BE2C (cell line): ENCODE measurements around the gene DPY19L3.
A peak's percentile ranks its signal among the peaks of the same experiment; 100 is the strongest.

Experiments used
- DNase-seq: peaks from one replicate; pipeline ENCODE4 v3.0.0-alpha.2; 2020
- H3K27me3 ChIP-seq: fragments of 250-450 bp; sonication (Bioruptor Pico); 2 replicates; pipeline ENCODE4 v1.5.1; 2020; ENCODE audit warnings: mild to moderate bottlenecking
- H3K36me3 ChIP-seq: fragments of 250-450 bp; sonication (Bioruptor Pico); 2 replicates; pipeline ENCODE4 v1.5.1; 2020; ENCODE audit warnings: mild to moderate bottlenecking
- H3K4me1 ChIP-seq: fragments of 250-450 bp; sonication (Bioruptor Pico); 2 replicates; pipeline ENCODE4 v1.5.1; 2020
- H3K4me3 ChIP-seq: 2 replicates; pipeline ENCODE4 v1.5.1; 2011; ENCODE audit warnings: low read depth, low read length
- H3K9me3 ChIP-seq: fragments of 250-450 bp; sonication (Bioruptor Pico); 2 replicates; pipeline ENCODE4 v1.5.1; 2020
- CTCF ChIP-seq: IDR thresholded peaks from 2 replicates; pipeline ENCODE4 v1.5.1; 2012; ENCODE audit warnings: mild to moderate bottlenecking, low read depth, low read length

Gene DPY19L3

GRCh38 chr19:32459204-32459865, 53.8 kb downstream of the DPY19L3 start:
- DNase-seq: no peak
- H3K4me3 ChIP-seq: no peak overlapping the region
- TF ChIP-seq CTCF: no peak
- H3K36me3 ChIP-seq: peaks cover 12% of the 10 kb centered on the region
- no peaks in the 10 kb centered on the region for H3K27me3 ChIP-seq
- H3K4me1 ChIP-seq: no peaks in the 10 kb centered on the region
- no peaks in the 10 kb centered on the region for H3K9me3 ChIP-seq

- no peak for TF ChIP-seq CTCF
- peaks cover 12% of the 10 kb centered on the region for H3K36me3 ChIP-seq
- no peaks in the 10 kb centered on the region for H3K9me3 ChIP-seq
- peaks cover 8% of the 10 kb centered on the region for H3K4me1 ChIP-seq
- no peaks in the 10 kb centered on the region for H3K27me3 ChIP-seq
- no peak for DNase-seq
- H3K4me3 ChIP-seq: no peak overlapping the region
Observed at GRCh38 chr19:32460476-32460875, 54.9 kb downstream of the DPY19L3 start.

DNA sequence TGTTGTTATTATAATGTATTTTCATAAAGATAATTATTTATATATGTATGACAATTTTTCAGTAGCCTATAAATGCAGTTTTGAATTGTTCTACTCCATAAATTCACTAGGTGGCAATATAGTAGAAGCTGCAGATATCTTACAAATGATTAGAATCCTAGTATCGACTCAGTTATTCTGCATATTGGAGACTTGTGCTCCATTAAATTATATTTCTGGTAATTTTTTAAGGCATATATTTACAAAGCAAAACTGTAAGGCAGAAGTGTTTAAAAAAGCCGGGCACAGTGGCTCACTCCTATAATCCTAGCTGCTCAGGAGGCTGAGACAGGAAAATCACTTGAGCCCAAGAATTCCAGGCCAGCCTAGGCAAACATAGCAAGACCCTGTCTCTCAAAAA, 58.7 kb downstream of the DPY19L3 start:
- DNase-seq: no peak
- H3K9me3 ChIP-seq: no peaks in the 10 kb centered on the region
- peaks cover 2% of the 10 kb centered on the region for H3K36me3 ChIP-seq
- no peaks in the 10 kb centered on the region for H3K27me3 ChIP-seq
- peaks cover 9% of the 10 kb centered on the region for H3K4me1 ChIP-seq
- H3K4me3 ChIP-seq: no peak overlapping the region
- peak; percentile 47 for TF ChIP-seq CTCF

DNA sequence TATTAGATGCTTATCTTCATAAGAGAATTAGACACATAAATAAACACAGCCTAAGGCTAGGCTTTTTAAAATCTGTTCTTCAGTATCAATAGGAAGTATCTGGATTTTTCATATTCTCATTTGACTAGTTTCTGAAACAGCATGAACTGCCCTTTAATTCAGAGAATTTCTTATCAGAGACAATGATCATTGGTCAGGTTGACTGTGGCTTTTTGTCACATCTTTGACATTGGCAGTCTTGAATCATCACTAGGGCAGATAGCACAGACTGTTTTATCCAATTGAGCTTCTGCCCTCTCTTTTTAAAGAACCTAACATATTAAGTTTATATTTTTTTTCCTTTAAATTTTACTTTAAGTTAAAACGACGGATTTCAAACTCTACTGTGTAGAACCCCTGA, 59.6 kb downstream of the DPY19L3 start:
- Histone ChIP-seq H3K4me1 (peaks cover 9% of the 10 kb centered on the region), H3K9me3 (no peaks in the 10 kb centered on the region), H3K4me3 (no peak overlapping the region), H3K36me3 (peaks cover 2% of the 10 kb centered on the region; the same call in 1 of the 2 replicates), H3K27me3 (no peaks in the 10 kb centered on the region)
- DNase-seq: no peak
- TF ChIP-seq CTCF: no peak

DNA sequence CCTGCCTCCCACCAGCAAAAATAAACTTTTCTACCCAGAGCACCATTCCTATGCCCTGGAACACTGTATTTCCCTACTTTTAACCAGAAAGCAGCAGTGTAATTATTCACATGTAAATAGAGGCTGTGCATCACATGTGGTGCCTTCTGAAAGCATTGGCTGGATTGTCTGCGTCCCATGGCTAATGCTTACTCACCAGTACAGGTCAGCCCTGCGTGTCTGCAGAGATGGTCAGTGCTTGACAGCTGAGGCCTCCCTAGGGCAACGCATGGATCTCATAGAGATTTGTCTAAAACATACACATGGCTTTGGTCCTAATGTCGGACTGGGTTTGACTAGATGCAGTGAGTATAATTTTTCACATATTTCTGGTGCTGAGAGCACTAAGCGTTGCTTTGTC, 64.2 kb downstream of the DPY19L3 start:
- H3K36me3 ChIP-seq: peaks cover 2% of the 10 kb centered on the region; the same call in 1 of the 2 replicates

More for the DNA sequence above, 64.2 kb downstream of the DPY19L3 start:
- Histone ChIP-seq H3K4me1 (peaks cover 8% of the 10 kb centered on the region), H3K4me3 (no peak overlapping the region), H3K9me3 (no peaks in the 10 kb centered on the region), H3K27me3 (no peaks in the 10 kb centered on the region)
- no peak for DNase-seq
- no peak for TF ChIP-seq CTCF
